HG03280 (cell line): ENCODE data around the gene CD19.
"Not testable (repeated sequence)": the region's sequence is repeated elsewhere in the genome, so short reads cannot be mapped to it uniquely, and the experiment has no call there.

ENCODE experiments used
- ATAC-seq: cut with Tn5 transposase; IDR thresholded peaks from one replicate; pipeline ENCODE4 v1.9.1; 2021; ENCODE audit warnings: mild to moderate bottlenecking, moderate library complexity; ENCODE audit not compliant: unreplicated experiment

CD19 gene

GRCh38 chr16:28931801-28932225, at the start of gene CD19:
Gene CD19 (plus strand): TSS chr16:28931971. CDS start chr16:28932001, 30 bp downstream.
- no peak for ATAC-seq

DNA sequence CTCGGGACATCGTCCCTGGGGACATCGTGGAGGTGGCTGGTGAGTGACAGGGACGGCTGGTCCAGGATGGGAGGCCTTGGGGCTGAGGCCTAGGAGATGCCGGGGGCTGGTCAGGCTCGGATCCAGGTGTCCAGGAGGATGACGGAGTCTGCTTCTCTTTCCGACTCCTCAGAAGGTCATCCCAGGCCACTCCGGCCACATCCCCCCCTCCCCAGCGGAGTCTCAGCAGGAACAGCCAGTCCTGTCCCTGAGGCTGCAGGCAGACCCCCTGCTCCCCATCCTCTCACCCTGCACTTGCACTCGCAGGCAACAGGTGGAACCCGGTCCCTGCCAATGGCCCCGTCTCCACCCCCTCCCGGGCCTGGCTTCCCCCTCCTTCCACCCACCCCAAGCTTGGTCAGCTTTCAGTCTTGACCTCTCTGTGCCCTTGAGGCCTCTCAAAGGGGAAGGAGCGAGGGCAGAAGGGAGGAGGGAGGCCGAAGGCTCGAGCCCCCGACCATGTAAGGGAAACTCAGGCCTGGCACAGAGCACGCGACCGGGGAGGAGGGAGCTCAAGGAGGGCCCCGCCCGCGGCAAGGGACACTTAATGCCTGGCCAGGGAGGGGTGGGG, 49.1 kb upstream of the CD19 start:
- no peak for ATAC-seq

DNA sequence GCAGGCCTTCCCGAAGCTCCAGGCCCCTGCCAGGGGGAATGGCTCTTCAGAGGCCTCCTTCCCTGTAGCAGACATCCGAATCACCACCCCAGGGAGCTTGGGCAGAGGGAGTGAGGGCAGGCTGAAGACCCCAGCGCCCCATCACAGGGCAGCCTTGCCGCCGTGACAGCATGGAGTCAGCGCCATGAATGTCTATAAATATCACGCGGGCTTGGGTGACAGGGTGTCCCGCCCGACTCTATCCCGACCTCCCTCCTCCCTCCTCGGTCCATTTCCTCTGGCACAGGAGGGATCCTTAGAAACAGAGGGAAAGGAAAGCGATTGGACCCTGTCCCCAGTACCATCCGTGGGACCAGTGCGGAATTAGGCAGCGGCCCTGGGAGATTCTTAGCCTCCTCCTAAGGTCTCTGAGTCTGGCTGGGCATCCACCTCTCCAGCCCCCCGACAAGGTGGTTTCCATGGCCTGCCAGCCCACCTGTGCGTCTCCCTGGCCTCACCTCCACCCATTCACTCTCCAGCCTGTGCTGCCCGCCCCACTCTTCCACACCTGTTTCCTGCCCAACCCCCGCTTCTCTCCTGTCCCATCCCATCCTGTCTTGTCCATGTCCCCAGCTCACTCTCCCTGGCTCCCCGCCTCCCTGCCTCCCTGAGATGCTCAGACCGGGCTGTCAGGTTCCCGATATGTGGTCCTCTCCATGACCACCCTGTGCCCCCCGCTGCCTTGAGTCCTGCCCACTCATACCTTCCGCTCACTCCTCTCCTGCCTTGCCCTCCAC, 48.4 kb upstream of the CD19 start:
- no peak for ATAC-seq

GRCh38 chr16:28884045-28884444, 47.7 kb upstream of the CD19 start:
- no peak for ATAC-seq

DNA sequence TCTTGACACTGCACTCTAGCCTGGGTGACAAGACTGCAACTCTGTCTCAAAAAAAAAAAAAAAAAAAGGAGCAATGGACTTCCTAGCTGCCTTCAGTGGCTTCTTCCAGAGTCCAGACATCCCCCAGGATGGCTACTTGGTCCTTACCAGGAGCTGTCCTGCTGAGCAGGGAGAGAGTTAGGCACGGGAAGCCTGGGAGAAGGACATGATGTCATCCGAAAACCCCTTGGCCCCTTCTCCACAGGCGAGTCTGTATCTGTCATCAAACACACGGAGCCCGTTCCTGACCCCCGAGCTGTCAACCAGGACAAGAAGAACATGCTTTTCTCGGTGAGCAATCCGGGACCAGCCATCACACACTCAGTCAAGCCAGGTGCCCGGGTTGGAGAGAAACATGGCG, 44.8 kb upstream of the CD19 start:
- no peak for ATAC-seq

DNA sequence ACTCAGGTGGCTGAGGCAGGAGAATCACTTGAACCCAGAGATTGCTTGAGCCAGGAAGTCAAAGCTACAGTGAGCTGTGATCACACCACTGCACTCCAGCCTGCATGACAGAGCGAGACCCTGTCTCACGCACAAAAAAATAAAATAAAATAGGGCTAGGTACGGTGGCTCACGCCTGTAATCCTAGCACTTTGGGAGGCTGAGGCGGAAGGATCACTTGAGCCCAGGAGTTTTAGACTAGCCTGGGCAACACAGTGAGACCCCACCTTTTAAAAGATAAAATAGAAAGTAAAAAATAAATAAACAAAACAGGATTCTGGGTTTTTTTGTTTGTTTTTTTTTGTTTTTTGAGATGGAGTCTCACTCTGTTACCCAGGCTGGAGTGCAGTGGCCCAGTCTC, 41.4 kb upstream of the CD19 start:
- not testable (repeated sequence) for ATAC-seq

DNA sequence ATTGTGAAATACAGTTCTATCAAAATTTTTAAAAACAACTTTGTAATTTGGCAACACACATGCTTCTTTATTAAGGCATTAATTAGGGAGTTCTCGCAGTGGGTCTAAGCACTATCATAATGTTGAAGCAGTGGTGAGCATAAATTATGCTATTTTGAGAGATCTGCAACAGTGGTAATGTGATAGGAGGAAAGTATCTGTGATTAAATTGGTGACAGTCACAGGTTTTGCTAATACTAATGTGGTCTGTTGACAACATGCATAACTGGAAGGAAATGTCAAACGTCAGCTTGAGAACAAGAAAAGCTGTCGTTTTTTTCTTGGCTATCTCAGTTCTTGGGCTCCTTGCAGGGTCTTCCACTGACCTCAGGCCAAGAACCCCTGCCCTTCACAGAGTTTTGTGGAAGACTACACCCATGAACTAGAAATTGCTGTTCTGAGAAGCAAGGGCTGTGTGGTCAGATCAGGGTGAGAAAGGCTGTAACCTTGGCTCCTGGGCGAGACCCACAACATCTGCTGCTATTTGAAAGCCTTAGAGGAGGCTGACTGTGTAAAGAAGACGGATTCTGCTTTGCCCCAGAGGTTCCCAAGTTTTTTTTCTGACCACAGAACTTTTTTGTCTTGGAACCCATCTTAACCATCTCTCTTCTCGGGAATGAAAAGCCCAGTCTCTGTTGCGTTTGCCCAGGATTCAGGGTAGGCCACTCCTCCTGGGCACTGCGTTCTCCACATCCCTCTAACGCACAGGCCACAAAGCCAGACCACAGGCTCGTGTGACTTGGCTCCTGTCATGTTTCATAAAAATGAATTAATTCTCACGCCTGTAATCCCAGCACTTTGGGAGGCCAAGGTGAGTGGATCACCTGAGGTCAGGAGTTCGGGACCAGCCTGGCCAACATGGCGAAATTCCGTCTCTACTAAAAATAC, 39.5 kb upstream of the CD19 start:
- ATAC-seq = no peak

DNA sequence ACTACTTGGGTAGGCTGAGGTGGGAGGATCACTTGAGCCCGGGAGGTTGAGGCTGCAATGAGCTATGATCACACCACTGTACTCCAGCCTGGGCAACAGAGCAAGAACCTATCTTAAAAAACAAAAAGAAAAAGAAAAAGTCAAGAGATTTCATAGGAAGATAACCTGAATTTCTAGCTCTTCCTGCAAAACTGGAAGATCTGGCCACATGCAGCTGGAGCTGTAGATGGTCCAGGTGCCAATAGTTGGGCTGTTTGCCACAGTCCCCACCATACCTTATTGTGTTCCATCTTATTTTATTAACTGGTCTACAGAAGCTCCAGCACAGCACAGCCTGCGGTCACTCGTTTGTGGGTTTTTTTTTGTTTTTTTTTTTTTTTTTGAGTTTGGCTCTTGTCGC, 38.5 kb upstream of the CD19 start:
- no peak for ATAC-seq

DNA sequence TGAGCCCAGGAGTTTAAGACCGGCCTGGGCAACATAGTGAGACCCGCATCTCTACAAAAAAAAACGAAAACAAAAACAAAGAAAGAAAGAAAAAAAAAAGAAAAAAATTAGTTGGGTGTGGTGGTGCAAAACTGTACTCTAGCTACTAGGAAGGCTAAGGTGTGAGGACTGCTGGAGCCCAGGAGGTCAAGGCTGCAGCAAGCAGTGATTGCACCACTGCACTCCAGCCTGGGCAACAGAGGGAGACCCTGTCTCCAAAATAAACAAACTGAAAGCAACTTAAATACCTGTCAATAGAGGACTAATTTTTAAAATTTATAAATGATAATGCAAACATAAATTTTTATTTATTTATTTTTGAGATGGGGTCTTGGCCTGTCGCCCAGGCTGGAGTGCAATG, 36.2 kb upstream of the CD19 start:
- ATAC-seq = no peak

DNA sequence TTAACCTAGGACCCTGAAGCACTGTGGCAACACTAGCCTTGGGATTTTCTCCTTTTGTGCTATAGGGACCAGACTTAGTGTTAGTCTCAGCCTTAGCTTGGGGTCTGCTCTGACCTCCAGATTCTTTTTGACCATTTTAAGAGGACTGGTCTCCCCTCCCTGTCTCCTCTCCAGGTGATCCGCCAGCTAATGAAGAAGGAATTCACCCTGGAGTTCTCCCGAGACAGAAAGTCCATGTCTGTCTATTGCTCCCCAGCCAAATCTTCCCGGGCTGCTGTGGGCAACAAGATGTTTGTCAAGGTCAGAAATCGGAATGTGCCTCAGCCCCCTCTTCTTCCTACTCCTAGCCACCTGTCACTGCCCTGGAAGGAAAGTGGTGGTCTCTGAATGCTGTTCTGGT, 33.9 kb upstream of the CD19 start:
- ATAC-seq = no peak

DNA sequence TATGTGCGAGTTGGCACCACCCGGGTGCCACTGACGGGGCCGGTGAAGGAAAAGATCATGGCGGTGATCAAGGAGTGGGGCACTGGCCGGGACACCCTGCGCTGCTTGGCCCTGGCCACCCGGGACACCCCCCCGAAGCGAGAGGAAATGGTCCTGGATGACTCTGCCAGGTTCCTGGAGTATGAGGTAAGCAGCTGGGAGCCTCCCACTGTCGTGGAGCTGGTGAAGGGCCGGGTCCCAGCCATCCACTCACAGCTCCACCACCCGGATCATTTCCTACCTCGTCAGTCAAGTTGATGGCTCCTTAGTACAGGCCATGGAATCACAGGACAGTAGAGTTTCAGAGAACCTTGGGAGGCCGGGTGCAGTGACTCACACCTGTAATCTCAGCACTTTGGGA, 33.5 kb upstream of the CD19 start:
- no peak for ATAC-seq

DNA sequence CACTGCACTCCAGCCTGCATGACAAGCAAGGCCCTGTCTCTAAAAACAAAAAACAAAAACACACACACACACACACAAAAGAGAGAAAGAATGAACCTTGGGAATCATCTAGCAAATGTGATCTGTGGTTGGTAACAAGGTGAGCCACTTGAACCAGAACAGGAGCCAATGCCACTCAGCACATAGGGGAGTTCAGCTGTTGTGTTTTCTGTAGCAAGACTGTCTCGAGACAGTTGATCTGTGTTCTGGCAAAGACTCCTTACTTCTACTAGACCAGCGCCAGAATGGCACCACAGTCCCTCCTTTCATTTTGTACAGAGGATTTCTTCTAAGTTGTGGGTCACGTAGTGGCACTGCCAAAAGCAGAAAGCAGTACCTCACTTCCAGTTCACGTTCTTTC, 32.8 kb upstream of the CD19 start:
- no peak for ATAC-seq

DNA sequence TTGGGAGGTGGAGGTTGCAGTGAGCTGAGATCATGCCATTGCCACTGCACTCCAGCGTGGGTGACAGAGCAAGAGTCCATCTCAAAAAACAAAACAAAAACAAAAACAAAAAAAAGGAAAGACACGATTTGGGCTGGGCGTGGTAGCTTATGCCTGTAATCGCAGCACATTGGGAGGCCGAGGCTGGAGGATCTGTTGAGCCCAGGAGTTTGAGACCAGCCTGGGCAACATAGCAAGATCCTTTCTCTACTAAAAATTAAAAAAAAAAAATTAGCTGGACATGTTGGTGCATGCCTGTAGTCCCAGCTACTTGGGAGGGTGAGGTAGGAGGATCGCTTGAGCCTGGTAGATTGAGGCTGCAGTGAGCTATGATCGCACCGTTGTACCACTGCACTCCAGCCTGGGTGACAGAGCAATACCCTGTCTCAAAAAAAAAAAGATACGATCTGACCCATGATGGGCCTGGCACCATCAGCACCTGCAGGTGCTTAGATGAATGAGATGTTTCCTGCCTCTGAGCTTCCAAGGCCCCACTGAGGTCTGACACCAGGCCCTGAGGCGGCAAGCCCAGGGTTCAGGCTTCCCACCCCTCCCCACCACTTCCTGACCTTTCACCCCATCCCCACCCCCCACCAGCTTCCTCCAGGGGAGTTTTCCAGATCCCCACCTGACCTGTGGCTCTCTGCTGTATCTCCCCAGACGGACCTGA, 31.7 kb upstream of the CD19 start:
- ATAC-seq = no peak

DNA sequence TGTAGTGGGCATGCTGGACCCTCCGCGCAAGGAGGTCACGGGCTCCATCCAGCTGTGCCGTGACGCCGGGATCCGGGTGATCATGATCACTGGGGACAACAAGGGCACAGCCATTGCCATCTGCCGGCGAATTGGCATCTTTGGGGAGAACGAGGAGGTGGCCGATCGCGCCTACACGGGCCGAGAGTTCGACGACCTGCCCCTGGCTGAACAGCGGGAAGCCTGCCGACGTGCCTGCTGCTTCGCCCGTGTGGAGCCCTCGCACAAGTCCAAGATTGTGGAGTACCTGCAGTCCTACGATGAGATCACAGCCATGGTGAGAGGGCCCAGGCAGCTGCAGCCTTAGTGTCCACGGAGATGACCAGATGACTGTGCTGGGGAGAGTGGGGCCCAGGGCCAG, 31.2 kb upstream of the CD19 start:
- ATAC-seq = no peak

- ATAC-seq = no peak
These were observed 29.9 kb upstream of the CD19 start for GRCh38 chr16:28901862-28902261.

- ATAC-seq = no peak
These were observed 28.9 kb upstream of the CD19 start for GRCh38 chr16:28902909-28903308.

- no peak for ATAC-seq
These were observed 28.3 kb upstream of the CD19 start for GRCh38 chr16:28903344-28904042.

- no peak for ATAC-seq
These were observed 27.4 kb upstream of the CD19 start for GRCh38 chr16:28904363-28904762.

DNA sequence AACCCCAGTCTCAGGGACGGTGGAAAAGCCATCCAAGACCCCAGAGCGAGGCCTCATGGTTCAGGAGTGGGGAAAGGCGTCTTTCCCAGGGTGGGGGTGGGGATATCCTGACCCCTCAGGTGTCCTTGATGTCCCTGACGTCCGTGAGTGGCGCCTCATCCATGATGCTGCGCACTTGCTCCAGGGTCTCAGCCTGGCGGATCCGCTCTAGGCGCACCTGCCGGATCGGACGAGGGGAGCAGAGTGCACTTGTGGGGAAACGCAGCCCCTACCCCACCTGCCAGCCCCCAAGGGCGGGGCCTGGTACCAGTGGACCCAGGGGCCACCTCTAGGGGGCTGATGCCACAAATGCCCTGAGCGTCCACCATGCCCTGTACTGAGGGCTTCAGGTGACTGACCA, 26.9 kb upstream of the CD19 start:
- no peak for ATAC-seq

- ATAC-seq = no peak
These were observed 26.5 kb upstream of the CD19 start for GRCh38 chr16:28905229-28905754.
